Loucy (cell line): ENCODE measurements around the gene GIT2.

Experiments used
- EZH2phosphoT487 ChIP-seq: fragments of 200-600 bp; IDR thresholded peaks from 2 replicates; pipeline ENCODE4 v1.6.1; 2018; ENCODE audit warnings: antibody characterized with exemption, mild to moderate bottlenecking, moderate library complexity, borderline replicate concordance
- TF ChIP-seq, protein P1 (sequence below): fragments of 200-600 bp; sonication (generic); conservative IDR thresholded peaks from 2 replicates; pipeline ENCODE4 v1.5.1; 2014; ENCODE audit warnings: mild to moderate bottlenecking, antibody characterized with exemption, low read length

DNA sequence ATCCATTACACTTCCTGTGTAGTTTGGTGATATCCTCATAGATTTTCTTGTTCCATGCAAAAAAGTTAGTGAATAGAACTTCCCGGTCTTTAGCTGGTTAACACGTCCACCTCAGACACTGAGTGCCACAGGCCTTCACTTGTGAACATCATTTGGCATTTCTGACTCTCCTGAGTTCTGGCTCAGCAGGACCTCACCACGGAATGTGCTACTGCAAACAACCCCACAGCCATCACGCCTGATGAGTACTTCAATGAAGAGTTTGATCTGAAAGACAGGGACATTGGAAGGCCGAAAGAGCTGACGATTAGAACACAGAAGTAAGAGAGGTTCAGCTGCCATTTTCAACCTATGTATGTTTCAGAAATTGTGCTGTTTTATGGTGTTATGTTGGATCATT, 32.2 kb upstream of the GIT2 start:
- TF ChIP-seq EZH2phosphoT487: no peak
- TF ChIP-seq, protein P1, sequence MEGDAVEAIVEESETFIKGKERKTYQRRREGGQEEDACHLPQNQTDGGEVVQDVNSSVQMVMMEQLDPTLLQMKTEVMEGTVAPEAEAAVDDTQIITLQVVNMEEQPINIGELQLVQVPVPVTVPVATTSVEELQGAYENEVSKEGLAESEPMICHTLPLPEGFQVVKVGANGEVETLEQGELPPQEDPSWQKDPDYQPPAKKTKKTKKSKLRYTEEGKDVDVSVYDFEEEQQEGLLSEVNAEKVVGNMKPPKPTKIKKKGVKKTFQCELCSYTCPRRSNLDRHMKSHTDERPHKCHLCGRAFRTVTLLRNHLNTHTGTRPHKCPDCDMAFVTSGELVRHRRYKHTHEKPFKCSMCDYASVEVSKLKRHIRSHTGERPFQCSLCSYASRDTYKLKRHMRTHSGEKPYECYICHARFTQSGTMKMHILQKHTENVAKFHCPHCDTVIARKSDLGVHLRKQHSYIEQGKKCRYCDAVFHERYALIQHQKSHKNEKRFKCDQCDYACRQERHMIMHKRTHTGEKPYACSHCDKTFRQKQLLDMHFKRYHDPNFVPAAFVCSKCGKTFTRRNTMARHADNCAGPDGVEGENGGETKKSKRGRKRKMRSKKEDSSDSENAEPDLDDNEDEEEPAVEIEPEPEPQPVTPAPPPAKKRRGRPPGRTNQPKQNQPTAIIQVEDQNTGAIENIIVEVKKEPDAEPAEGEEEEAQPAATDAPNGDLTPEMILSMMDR: no peak
